Spleen (tissue), 7 donors: ENCODE results near the gene CYB5D1.

Source experiments
- CTCF ChIP-seq, 11 experiments: fragments of 200-600 bp in 7 of 11; fragments of 450-650 bp in 4 of 11; sonication (generic) in 4 of 11; IDR thresholded peaks in 8 of 11; conservative IDR thresholded peaks in 3 of 11; 1 replicate in 7 of 11; 2 replicates in 4 of 11; pipeline versions ENCODE4 v1.4.0 to v1.8.0; 2016 to 2021; ENCODE audit warnings: antibody characterized with exemption in 11 of 11, inconsistent platforms in 4 of 11, mild to moderate bottlenecking in 1 of 11
- POLR2A ChIP-seq, 3 donors: fragments of 450-650 bp; IDR thresholded peaks; one replicate each; pipeline ENCODE4 v1.5.1; 2017; ENCODE audit warnings: antibody characterized with exemption in 3 of 3, mild to moderate bottlenecking in 1 of 3
- POLR2AphosphoS5 ChIP-seq, 3 donors: sonication (generic); formaldehyde crosslinking; IDR thresholded peaks; one replicate each; pipeline ENCODE4 v1.5.1; 2017; ENCODE audit warnings: antibody characterized with exemption in 3 of 3
- donor health status: DM: no; HTN: no; CAD: no; lungs with moderate emphysema.
- donor health status: DM: no; HTN: no; CAD: no.
- donor health status: DM: no; HTN: no; CAD: no.

- TF ChIP-seq POLR2AphosphoS5 (IDR thresholded peaks at IDR 0.05) (no peak), CTCF (IDR thresholded peaks at IDR 0.05 in 8 of 11, conservative IDR thresholded peaks at IDR 0.05 in 3 of 11) (no peak), POLR2A (IDR thresholded peaks at IDR 0.05) (no peak)
Observed at GRCh38 chr17:7840441-7840840, 17.4 kb upstream of the CYB5D1 start.
